ENCODE results near the gene HOMER1.

The HOMER1 gene

GRCh38 chr5:79488775-79489174, 25.2 kb downstream of the HOMER1 start:
- no peak for DNase-seq (ENCODE audit: low spot score)

GRCh38 chr5:79488058-79488457, 25.9 kb downstream of the HOMER1 start:
- DNase-seq (ENCODE audit: low spot score), result no peak

GRCh38 chr5:79487251-79487650, 26.7 kb downstream of the HOMER1 start:
- no peak for DNase-seq (ENCODE audit: low spot score)

- no peak for DNase-seq (ENCODE audit: low spot score)
Measured at GRCh38 chr5:79486116-79486515, 27.8 kb downstream of the HOMER1 start.

GRCh38 chr5:79484731-79485130, 29.2 kb downstream of the HOMER1 start:
- DNase-seq (ENCODE audit: low spot score), result no peak

GRCh38 chr5:79481574-79481973, 32.4 kb downstream of the HOMER1 start:
- DNase-seq (ENCODE audit: low spot score), result no peak

GRCh38 chr5:79480991-79481390, 32.9 kb downstream of the HOMER1 start:
- no peak for DNase-seq (ENCODE audit: low spot score)

- no peak for DNase-seq (ENCODE audit: low spot score)
Measured at GRCh38 chr5:79475152-79475466, 38.8 kb downstream of the HOMER1 start.

- DNase-seq (ENCODE audit: low spot score), result no peak
Measured at GRCh38 chr5:79474367-79475151, 39.4 kb downstream of the HOMER1 start.

- DNase-seq (ENCODE audit: low spot score), result no peak
Measured at GRCh38 chr5:79471556-79471955, 42.4 kb downstream of the HOMER1 start.

GRCh38 chr5:79464695-79465332, 49.1 kb downstream of the HOMER1 start:
- no peak for DNase-seq (ENCODE audit: low spot score)

- DNase-seq (ENCODE audit: low spot score), result no peak
Measured at GRCh38 chr5:79464278-79464677, 49.7 kb downstream of the HOMER1 start.

- DNase-seq (ENCODE audit: low spot score), result no peak
Measured at GRCh38 chr5:79459626-79460025, 54.3 kb downstream of the HOMER1 start.

- DNase-seq (ENCODE audit: low spot score), result no peak
Measured at GRCh38 chr5:79456890-79457583, 56.9 kb downstream of the HOMER1 start.

- DNase-seq (ENCODE audit: low spot score), result no peak
Measured at GRCh38 chr5:79456400-79456799, 57.5 kb downstream of the HOMER1 start.

GRCh38 chr5:79454043-79454442, 59.9 kb downstream of the HOMER1 start:
- DNase-seq (ENCODE audit: low spot score), result no peak

- no peak for DNase-seq (ENCODE audit: low spot score)
Measured at GRCh38 chr5:79448336-79448735, 65.6 kb downstream of the HOMER1 start.

GRCh38 chr5:79436821-79437220, 77.1 kb downstream of the HOMER1 start:
- no peak for DNase-seq (ENCODE audit: low spot score)

- no peak for DNase-seq (ENCODE audit: low spot score)
Measured at GRCh38 chr5:79436224-79436623, 77.7 kb downstream of the HOMER1 start.

- no peak for DNase-seq (ENCODE audit: low spot score)
Measured at GRCh38 chr5:79430196-79430595, 83.7 kb downstream of the HOMER1 start.

- DNase-seq (ENCODE audit: low spot score), result no peak
Measured at GRCh38 chr5:79423296-79423695, 90.6 kb downstream of the HOMER1 start.

GRCh38 chr5:79420248-79420647, 93.7 kb downstream of the HOMER1 start:
- DNase-seq (ENCODE audit: low spot score), result no peak

- DNase-seq (ENCODE audit: low spot score), result no peak
Measured at GRCh38 chr5:79418276-79418675, 95.7 kb downstream of the HOMER1 start.

Measured in ecto neural progenitor cell (in vitro differentiated cells).